HEK293T (cell line): Measurements from ENCODE around the gene CHRNG.

Experiments used
- ARNT ChIP-seq: fragments of 450-650 bp; IDR thresholded peaks from 2 replicates; pipeline ENCODE4 v1.6.1; 2017; ENCODE audit warnings: mild to moderate bottlenecking
- BHLHE40 ChIP-seq: fragments of 450-650 bp; IDR thresholded peaks from 2 replicates; pipeline ENCODE4 v1.6.1; 2016; ENCODE audit warnings: mild to moderate bottlenecking, moderate library complexity, borderline replicate concordance
- CTBP1 ChIP-seq: fragments of 450-650 bp; IDR thresholded peaks from 2 replicates; pipeline ENCODE4 v1.6.1; 2016; ENCODE audit warnings: borderline replicate concordance
- ELF4 ChIP-seq: fragments of 450-650 bp; IDR thresholded peaks from 2 replicates; pipeline ENCODE4 v1.6.1; 2017; ENCODE audit warnings: antibody characterized with exemption
- FOXA1 ChIP-seq: fragments of 450-650 bp; IDR thresholded peaks from 2 replicates; pipeline ENCODE4 v1.6.1; 2016; ENCODE audit warnings: mild to moderate bottlenecking
- FOXK2 ChIP-seq: fragments of 450-650 bp; IDR thresholded peaks from 2 replicates; pipeline ENCODE4 v1.6.1; 2016; ENCODE audit warnings: mild to moderate bottlenecking
- FOXM1 ChIP-seq: fragments of 450-650 bp; IDR thresholded peaks from 2 replicates; pipeline ENCODE4 v1.6.1; 2017; ENCODE audit warnings: mild to moderate bottlenecking, borderline replicate concordance
- L3MBTL2 ChIP-seq: fragments of 450-650 bp; conservative IDR thresholded peaks from 2 replicates; pipeline ENCODE4 v1.6.1; 2016; ENCODE audit warnings: mild to moderate bottlenecking
- LEF1 ChIP-seq: fragments of 450-650 bp; IDR thresholded peaks from 2 replicates; pipeline ENCODE4 v1.6.1; 2017; ENCODE audit warnings: mild to moderate bottlenecking, borderline replicate concordance
- NFRKB ChIP-seq: fragments of 450-650 bp; IDR thresholded peaks from 2 replicates; pipeline ENCODE4 v1.6.1; 2016; ENCODE audit warnings: mild to moderate bottlenecking, moderate library complexity
- SP1 ChIP-seq: fragments of 450-650 bp; IDR thresholded peaks from 2 replicates; pipeline ENCODE4 v1.6.1; 2017
- SUZ12 ChIP-seq: fragments of 450-650 bp; IDR thresholded peaks from 2 replicates; pipeline ENCODE4 v1.6.1; 2016; ENCODE audit warnings: mild to moderate bottlenecking
- ZNF384 ChIP-seq: fragments of 450-650 bp; IDR thresholded peaks from 2 replicates; pipeline ENCODE4 v1.6.1; 2016
- TF ChIP-seq, protein P1 (sequence below): fragments of 450-650 bp; IDR thresholded peaks from 2 replicates; pipeline ENCODE4 v1.6.1; 2016

DNA sequence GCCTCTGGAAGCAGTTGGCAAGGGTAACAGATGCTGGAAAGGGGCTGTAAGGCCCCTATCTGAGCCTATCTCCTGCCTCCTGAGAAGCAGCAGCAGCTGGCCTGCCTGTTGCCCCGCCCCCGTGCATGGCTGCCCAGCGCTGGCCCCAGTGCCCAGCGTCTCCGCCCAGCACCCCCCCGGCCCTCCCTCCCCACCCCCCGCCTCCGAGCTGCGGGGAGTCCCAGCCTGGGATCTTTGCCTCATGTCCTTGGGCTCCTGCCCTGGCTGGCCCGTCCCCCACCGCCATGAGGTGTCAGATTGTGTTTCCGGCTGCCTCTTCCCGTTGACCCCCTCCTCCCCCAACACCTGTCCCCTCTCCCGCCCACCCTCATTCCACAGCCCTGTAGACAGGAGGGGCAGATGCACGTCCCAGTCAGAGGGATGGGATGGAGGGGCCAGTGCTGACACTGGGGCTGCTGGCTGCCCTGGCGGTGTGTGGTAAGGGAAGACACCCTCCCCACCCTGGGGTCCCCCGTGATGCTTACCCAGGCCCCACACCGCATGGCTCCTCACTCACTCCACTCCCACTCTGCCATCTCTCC, 13.6 kb upstream of the CHRNG start, which contains the start of gene CHRND:
- TF ChIP-seq BHLHE40 (no peak), ARNT (no peak), ZNF384 (no peak), SUZ12 (no peak), L3MBTL2 (no peak), CTBP1 (no peak), FOXK2 (no peak), FOXM1 (no peak), SP1 (no peak), FOXA1 (no peak), NFRKB (no peak), ELF4 (no peak), LEF1 (no peak)
- TF ChIP-seq, protein P1, sequence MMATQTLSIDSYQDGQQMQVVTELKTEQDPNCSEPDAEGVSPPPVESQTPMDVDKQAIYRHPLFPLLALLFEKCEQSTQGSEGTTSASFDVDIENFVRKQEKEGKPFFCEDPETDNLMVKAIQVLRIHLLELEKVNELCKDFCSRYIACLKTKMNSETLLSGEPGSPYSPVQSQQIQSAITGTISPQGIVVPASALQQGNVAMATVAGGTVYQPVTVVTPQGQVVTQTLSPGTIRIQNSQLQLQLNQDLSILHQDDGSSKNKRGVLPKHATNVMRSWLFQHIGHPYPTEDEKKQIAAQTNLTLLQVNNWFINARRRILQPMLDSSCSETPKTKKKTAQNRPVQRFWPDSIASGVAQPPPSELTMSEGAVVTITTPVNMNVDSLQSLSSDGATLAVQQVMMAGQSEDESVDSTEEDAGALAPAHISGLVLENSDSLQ, result no peak
